Spleen (tissue), 7 donors: Measurements from ENCODE around the gene PA2G4.

Experiments
- CTCF ChIP-seq, 11 experiments: fragments of 200-600 bp in 7 of 11; fragments of 450-650 bp in 4 of 11; sonication (generic) in 4 of 11; IDR thresholded peaks in 8 of 11; conservative IDR thresholded peaks in 3 of 11; 1 replicate in 7 of 11; 2 replicates in 4 of 11; pipeline versions ENCODE4 v1.4.0 to v1.8.0; 2016 to 2021; ENCODE audit warnings: antibody characterized with exemption in 11 of 11, inconsistent platforms in 4 of 11, mild to moderate bottlenecking in 1 of 11
- POLR2A ChIP-seq, 3 donors: fragments of 450-650 bp; IDR thresholded peaks; one replicate each; pipeline ENCODE4 v1.5.1; 2017; ENCODE audit warnings: antibody characterized with exemption in 3 of 3, mild to moderate bottlenecking in 1 of 3
- donor health status: DM: no; HTN: no; CAD: no; lungs with moderate emphysema.
- donor health status: DM: no; HTN: no; CAD: no.
- donor health status: DM: no; HTN: no; CAD: no.

GRCh38 chr12:56115329-56115728 is 11.0 kb downstream of the PA2G4 start:
- no peak for TF ChIP-seq CTCF (IDR thresholded peaks at IDR 0.05 in 8 of 11, conservative IDR thresholded peaks at IDR 0.05 in 3 of 11)
- no peak for TF ChIP-seq POLR2A (IDR thresholded peaks at IDR 0.05)
